ENCODE results near the gene NDUFB10. TPM values are rescaled to one million over a fixed set of nuclear protein-coding genes. Genes with fewer than 3 reads are reported as not detected.
A peak's percentile ranks its signal among the peaks of the same experiment; 100 is the strongest.

NDUFB10 gene
- total RNA-seq, 1 donor from 2014 or later, result 122 TPM

GRCh38 chr16:1971796-1972489 lies 12.6 kb downstream of the NDUFB10 start, which contains the start of gene TBL3:
Gene TBL3 (plus strand): TSS chr16:1972053. CDS start chr16:1972165, 112 bp downstream.
- TF ChIP-seq, protein P1, sequence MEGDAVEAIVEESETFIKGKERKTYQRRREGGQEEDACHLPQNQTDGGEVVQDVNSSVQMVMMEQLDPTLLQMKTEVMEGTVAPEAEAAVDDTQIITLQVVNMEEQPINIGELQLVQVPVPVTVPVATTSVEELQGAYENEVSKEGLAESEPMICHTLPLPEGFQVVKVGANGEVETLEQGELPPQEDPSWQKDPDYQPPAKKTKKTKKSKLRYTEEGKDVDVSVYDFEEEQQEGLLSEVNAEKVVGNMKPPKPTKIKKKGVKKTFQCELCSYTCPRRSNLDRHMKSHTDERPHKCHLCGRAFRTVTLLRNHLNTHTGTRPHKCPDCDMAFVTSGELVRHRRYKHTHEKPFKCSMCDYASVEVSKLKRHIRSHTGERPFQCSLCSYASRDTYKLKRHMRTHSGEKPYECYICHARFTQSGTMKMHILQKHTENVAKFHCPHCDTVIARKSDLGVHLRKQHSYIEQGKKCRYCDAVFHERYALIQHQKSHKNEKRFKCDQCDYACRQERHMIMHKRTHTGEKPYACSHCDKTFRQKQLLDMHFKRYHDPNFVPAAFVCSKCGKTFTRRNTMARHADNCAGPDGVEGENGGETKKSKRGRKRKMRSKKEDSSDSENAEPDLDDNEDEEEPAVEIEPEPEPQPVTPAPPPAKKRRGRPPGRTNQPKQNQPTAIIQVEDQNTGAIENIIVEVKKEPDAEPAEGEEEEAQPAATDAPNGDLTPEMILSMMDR (conservative IDR thresholded peaks at IDR 0.05), result no peak
- no peaks in the 10 kb centered on the region for H3K9me3 Mint-ChIP-seq
- H3K36me3 Mint-ChIP-seq, result no peaks in the 10 kb centered on the region
- peak within 1 kb of the TSS; percentile 95 for H3K27ac Mint-ChIP-seq
- peaks cover 16% of the 10 kb centered on the region for H3K4me1 Mint-ChIP-seq (ENCODE audit: unreplicated experiment)
- no peaks in the 10 kb centered on the region for H3K27me3 Mint-ChIP-seq
- H3K4me3 Mint-ChIP-seq, result peak within 1 kb of the TSS; percentile 94
- peak; percentile 94 for DNase-seq (ENCODE audit: extremely low spot score, unreplicated experiment)

DNA sequence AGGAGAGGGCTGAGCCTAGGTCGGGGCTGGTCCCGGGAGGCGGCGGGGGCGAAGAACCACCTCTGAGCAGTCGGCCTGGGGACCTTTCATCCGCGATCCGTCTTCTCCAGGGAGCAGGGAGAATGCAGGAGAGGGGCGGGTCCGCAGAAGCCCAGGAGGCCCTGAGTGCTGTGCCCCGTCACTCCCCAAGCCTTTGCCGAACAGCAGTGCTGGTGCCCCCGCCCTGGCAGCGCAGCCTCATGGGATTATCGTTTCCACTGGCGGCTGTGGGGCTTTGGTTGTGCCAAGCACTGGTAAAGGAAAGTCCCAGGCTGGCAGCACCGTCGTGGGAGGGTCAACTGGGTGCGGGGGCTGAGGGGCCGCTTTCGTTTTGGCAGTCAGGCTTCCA lies 13.1 kb downstream of the NDUFB10 start:
- H3K4me3 Mint-ChIP-seq, result peak overlapping the region; percentile 94
- no peaks in the 10 kb centered on the region for H3K9me3 Mint-ChIP-seq
- peaks cover 16% of the 10 kb centered on the region for H3K4me1 Mint-ChIP-seq (ENCODE audit: unreplicated experiment)
- no peaks in the 10 kb centered on the region for H3K27me3 Mint-ChIP-seq
- no peak for DNase-seq (ENCODE audit: extremely low spot score, unreplicated experiment)
- no peaks in the 10 kb centered on the region for H3K36me3 Mint-ChIP-seq
- peak overlapping the region; percentile 95 for H3K27ac Mint-ChIP-seq
- TF ChIP-seq, protein P1 (conservative IDR thresholded peaks at IDR 0.05), result no peak

DNA sequence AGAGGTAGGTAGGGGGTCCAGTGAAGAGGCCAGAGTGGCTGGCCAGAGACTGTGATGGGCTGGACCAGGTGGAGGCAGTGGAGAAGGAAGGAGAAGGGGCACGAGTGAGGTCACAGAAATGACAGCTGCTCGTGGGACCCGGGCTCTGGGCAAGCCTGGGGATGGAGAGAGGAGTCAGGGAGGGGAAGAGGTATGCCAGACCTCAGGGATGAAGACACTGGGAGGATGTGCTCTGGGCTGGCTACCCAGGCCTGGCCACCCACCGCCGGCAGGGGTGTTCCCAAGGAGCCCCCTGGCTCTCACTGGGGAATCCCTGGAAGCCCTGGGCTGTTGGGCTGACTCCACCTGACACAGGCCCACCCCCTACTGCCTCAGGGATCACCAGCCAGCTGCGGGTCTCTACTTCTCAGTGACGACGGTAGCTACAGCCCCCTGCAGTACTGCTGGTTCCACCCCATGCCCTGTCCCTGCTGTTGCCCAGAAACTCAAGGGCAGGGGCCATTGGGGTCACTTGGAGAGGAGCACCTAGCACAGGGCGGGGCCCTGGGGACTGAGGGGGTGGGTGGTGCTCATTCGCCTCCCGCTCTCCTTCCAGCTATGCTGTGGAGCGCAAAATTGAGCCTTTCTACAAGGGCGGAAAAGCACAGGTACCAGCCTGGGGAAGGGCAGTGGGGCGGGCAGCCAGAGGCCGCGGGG lies 14.3 kb downstream of the NDUFB10 start:
- no peaks in the 10 kb centered on the region for H3K36me3 Mint-ChIP-seq
- no peaks in the 10 kb centered on the region for H3K9me3 Mint-ChIP-seq
- H3K4me1 Mint-ChIP-seq (ENCODE audit: unreplicated experiment), result peaks cover 16% of the 10 kb centered on the region
- TF ChIP-seq, protein P1 (conservative IDR thresholded peaks at IDR 0.05), result no peak
- no peak overlapping the region for H3K27ac Mint-ChIP-seq
- no peak overlapping the region for H3K4me3 Mint-ChIP-seq
- DNase-seq (ENCODE audit: extremely low spot score, unreplicated experiment), result no peak
- H3K27me3 Mint-ChIP-seq, result no peaks in the 10 kb centered on the region

DNA sequence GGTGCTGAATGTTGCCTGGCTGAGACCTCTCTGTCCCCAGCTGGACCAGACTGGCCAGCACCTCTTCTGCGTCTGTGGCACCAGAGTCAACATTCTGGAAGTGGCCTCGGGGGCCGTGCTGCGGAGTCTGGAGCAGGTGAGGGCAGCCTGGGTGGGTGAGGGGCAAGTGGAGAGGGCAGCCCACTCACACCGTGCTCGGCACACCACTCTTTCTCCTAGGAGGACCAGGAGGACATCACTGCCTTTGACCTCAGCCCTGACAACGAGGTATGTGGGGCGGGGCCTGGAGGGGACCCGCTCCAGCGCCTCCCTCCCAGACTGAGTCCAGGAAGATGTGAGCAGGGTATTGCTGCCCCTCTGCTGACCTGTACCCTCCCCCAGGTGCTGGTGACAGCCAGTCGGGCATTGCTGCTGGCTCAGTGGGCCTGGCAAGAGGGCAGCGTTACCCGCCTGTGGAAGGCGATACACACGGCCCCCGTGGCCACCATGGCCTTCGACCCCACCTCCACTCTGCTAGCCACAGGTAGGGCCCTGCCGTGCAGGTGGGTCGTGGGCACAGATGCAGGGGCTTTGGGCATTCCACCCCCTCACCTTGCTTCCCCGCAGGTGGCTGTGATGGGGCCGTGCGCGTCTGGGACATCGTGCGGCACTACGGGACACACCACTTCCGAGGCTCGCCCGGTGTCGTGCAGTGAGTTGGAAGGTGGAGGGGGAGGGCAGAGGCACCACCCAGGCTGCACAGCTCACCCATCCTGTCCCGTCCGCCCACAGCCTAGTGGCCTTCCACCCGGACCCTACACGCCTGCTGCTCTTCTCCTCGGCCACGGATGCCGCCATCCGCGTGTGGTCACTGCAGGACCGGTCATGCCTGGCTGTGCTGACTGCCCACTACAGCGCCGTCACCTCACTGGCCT lies 15.1 kb downstream of the NDUFB10 start:
- Mint-ChIP-seq H3K36me3 (no peaks in the 10 kb centered on the region), H3K4me3 (no peak overlapping the region), H3K4me1 (ENCODE audit: unreplicated experiment) (peaks cover 16% of the 10 kb centered on the region), H3K27ac (no peak overlapping the region), H3K27me3 (peaks cover 2% of the 10 kb centered on the region), H3K9me3 (no peaks in the 10 kb centered on the region)
- no peak for DNase-seq (ENCODE audit: extremely low spot score, unreplicated experiment)
- TF ChIP-seq, protein P1 (conservative IDR thresholded peaks at IDR 0.05), result no peak

- H3K4me1 Mint-ChIP-seq (ENCODE audit: unreplicated experiment), result peaks cover 16% of the 10 kb centered on the region
- H3K9me3 Mint-ChIP-seq, result no peaks in the 10 kb centered on the region
- H3K4me3 Mint-ChIP-seq, result no peak overlapping the region
These were observed 16.3 kb downstream of the NDUFB10 start for GRCh38 chr16:1975432-1976215.

More at GRCh38 chr16:1975432-1976215, 16.3 kb downstream of the NDUFB10 start:
- Mint-ChIP-seq H3K27me3 (peaks cover 14% of the 10 kb centered on the region), H3K36me3 (no peaks in the 10 kb centered on the region), H3K27ac (no peak overlapping the region)
- TF ChIP-seq, protein P1 (conservative IDR thresholded peaks at IDR 0.05), result no peak
- DNase-seq (ENCODE audit: extremely low spot score, unreplicated experiment), result no peak

Data from type B pancreatic cell (in vitro differentiated cells).